OCI-LY7 (cell line): ENCODE data around the gene HOXA10.

Experiments
- CTCF ChIP-seq: fragments of 200-600 bp; sonication (generic); conservative IDR thresholded peaks from 2 replicates; pipeline ENCODE4 v1.5.1; 2014; ENCODE audit warnings: mild to moderate bottlenecking, antibody characterized with exemption, low read length, moderate library complexity, mixed read lengths
- EZH2phosphoT487 ChIP-seq: fragments of 200-600 bp; sonication (generic); IDR thresholded peaks from 2 replicates; pipeline ENCODE4 v1.6.1; 2018; ENCODE audit warnings: low read depth, borderline replicate concordance, mild to moderate bottlenecking, mixed run types, antibody characterized with exemption, low read length, moderate library complexity, mixed read lengths

- TF ChIP-seq CTCF (no peak), EZH2phosphoT487 (no peak)
Observed at GRCh38 chr7:27211084-27211446, 36.9 kb upstream of the HOXA10 start.
